HG03442 (cell line): ENCODE data around the gene MBNL1.

Experiments used
- ATAC-seq: cut with Tn5 transposase; IDR thresholded peaks from one replicate; pipeline ENCODE4 v1.9.1; 2021; ENCODE audit warnings: mild to moderate bottlenecking, moderate library complexity; ENCODE audit not compliant: unreplicated experiment

The MBNL1 gene

DNA sequence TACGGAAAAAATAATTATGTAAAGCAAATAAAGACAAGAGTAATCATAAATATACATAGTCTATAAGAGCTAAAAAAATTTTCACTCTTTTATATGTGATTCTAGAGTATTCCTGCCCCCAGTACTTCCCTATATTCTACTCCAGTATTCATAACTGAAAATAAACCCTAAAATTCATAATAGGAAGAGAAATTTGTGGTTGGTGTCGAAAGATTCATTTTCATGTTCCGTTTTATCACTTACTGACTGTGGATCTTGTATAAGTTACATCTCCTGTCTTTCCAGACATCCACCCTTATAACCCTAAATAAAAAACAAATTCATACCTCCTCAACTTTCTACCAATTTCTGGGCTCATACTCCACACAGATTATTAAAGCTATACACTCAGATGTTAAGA is 16.0 kb upstream of the MBNL1 start:
- ATAC-seq: no peak

DNA sequence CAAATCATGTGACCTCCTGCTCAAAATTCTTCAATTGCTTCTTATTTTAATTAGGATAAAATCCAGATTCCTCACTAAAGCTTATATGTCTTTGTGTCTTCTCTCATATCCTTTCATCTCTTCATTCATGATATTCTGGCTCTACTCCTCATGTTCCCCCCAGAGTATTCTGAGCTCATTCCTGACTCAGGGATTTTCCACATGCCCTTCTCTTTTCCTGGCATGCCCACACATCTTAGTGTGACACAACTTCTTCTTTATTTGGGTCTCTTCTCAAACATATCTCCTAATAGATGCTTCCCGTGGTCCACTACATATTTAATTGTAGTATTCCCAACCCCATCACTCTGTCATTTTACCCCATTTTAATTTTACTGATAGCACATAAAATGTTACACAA is 15.2 kb upstream of the MBNL1 start:
- no peak for ATAC-seq

GRCh38 chr3:152254041-152254440 is 14.7 kb upstream of the MBNL1 start:
- no peak for ATAC-seq

- ATAC-seq: no peak
These were observed 13.4 kb upstream of the MBNL1 start for GRCh38 chr3:152255290-152255689.

- ATAC-seq: no peak
These were observed 11.7 kb upstream of the MBNL1 start for GRCh38 chr3:152256851-152257562.

- peak; percentile 78 for ATAC-seq
These were observed 11.1 kb upstream of the MBNL1 start for GRCh38 chr3:152257563-152258035.

DNA sequence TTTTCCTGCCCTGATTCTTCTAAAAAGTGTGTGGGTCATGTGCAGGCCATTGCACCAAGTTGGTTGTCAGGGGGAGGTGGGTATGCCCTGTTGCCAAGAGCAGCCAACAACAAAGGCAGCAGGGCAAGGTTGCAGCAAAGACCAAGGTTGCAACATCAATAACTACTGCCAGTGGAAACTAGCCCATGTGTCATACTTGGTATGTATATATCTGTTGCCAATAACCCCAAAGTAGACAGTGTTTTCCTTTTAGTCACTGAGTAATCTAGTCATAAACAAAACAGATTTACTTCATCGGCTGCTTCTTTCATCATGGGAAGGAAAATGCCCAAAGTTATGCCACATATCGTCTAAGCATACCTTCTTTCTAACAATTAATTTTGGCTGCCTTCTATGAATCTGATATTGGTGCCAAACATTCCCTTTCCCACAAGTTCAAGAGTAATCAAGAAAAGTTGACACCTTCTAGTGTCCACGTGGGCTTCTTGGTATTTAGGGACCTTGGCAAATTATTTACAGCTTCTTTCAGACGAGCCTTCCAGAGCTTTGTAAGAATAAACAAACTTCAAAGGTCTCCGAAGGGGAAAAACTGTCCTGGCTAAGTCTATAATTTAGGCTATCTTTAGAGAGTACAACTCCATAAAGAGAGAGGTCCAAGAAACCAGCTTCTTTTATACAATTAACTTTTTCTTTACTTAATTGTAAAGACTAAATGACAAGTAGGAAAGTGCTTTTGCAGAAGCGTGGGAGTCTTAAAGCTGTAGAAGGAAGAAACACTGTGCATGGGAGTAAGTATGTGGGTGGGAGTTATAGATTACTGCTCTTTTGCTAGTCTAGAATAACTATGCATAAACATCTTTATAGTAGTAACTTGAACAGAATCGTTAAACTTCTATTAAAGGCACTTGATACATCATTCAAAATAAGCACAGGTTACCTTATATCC is 10.0 kb upstream of the MBNL1 start:
- ATAC-seq: peak; percentile 52

DNA sequence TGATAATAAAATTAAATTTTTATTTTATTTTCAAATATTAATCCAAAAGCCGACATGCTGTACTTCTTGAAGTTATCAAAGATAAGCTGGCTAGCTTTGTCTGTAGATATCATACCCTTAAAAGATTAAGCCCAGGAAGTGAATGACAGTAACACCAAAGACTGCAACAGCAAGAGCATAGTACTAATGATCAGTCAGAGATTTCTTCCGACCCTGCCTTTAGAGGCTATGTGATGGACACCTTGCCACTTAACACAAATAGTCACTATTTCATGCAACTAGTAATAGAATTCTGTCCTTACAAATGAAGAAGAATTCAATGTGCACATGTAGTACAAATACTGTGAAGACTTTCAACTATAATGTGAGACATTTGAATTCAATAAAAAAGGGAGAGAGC is 9.3 kb upstream of the MBNL1 start:
- ATAC-seq: no peak

DNA sequence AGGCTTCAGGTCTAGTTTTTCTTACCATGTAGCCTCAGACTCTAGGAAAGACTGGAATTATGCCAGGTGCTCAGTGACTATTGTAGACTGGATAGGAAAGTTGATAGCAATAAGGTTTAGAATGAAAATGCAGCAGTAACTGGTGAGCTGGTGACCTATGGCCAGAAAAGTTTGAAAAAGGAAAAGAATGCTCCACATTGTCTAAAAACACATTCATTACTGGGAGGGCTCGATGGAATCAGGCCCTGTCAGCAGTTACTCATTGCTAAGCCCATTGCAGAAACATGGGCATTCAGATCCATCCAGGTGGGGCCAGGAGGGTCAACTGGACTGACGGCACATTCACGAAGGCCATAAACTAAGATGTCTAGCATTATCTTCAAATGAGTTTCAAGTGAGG is 8.7 kb upstream of the MBNL1 start:
- ATAC-seq: no peak

GRCh38 chr3:152260529-152260928 is 8.2 kb upstream of the MBNL1 start:
- ATAC-seq: no peak

GRCh38 chr3:152261329-152261728 is 7.4 kb upstream of the MBNL1 start:
- ATAC-seq: no peak

- no peak for ATAC-seq
These were observed 5.0 kb upstream of the MBNL1 start for GRCh38 chr3:152263711-152264110.

DNA sequence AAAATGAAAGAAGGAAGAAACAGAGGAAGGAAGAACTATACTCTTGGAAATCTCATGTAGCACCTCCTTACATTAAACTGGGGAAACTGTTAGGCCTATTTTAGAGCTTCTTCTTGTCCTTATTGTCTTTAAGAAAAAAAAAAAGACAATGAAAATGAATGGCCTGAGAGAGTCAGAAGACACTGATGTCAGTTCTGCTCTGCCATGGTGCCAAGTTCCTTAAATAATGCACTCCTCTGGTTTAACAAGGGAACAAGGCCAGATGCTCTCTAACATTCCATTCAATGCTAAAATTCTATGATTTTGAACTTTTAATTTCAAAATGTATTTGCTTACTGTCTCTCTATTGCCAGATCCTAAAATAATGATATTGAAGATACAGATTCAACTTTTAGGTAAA is 4.4 kb upstream of the MBNL1 start:
- no peak for ATAC-seq

- no peak for ATAC-seq
These were observed 2.3 kb upstream of the MBNL1 start for GRCh38 chr3:152266221-152266995.

GRCh38 chr3:152267831-152268554 is 736 bp upstream of the MBNL1 start:
- no peak for ATAC-seq

DNA sequence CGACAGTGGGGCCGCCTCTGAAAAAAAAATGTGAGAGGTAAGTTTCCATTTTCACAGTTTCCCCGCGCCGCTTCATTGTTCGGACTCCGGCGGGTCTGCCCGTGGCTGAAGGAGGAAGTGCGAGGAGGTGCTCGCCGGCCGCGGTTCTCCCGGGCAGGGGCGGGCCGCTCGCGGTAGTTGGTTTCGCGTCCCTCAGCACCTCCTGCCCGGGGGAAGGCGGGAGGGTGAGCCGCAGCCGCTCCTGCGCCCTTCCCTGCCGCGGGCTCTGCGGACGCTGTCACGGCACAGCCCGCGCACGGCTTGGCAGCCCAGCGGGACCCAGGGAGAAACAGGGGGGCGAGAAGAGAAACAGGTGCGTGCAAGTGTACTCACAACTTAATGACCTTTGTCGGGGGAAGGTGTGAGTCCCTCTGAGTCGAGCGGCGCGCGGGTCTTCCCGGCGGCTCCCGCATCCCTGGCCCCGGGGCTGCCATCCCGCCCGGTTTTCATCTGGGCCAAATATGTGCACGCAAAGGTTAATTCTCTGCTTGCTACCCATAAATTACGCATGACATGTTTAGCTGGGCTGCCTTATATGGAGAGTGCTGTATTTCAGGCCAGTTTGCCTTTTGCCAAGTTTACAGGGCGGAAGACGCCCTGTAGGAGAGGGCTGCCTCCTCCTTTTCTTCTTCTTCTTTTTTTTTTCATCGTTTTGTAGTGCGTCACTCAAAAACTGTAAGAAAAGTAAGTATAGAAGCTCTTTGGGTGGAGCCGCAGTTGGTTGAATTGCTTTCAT is 514 bp downstream of the MBNL1 start:
- peak; percentile 60 for ATAC-seq

GRCh38 chr3:152269831-152270734 is 1.4 kb downstream of the MBNL1 start:
- no peak for ATAC-seq

- no peak for ATAC-seq
These were observed 2.2 kb downstream of the MBNL1 start for GRCh38 chr3:152270937-152271336.
